GM19328 (cell line): ENCODE results near the gene SECISBP2.

ENCODE experiments used
- ATAC-seq: cut with Tn5 transposase; IDR thresholded peaks from one replicate; pipeline ENCODE4 v1.9.1; 2021; ENCODE audit warnings: mild to moderate bottlenecking, moderate library complexity; ENCODE audit not compliant: unreplicated experiment

Gene SECISBP2

DNA sequence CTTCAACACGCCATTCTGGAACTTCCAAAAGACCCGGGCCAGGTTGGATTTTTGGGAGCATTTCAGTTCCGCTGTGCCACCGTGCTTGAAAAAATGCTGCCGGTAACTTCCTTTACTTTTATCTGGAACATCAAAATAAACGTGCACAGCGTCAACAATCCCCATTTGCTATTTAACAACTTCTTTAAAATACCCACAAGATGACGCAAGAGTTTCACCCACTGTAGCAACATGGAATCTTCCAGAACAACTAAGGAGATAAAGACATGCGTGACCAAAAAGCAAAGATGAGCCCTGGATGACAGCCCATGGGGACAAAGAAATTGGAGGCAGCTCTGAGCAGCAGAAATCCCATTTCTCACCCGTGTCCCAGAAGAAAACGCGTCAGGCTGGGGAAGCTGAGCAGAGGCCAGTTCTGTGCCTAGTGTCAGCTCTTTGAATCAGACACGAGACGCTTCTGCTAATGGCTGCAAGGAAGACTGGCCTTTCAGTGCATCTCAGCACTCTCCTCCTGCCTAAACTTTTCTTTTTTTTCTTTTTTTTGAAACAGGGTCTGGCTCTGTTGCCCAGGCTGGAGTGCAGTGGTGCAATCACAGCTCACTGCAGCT is 61.3 kb downstream of the SECISBP2 start:
- ATAC-seq, result no peak

DNA sequence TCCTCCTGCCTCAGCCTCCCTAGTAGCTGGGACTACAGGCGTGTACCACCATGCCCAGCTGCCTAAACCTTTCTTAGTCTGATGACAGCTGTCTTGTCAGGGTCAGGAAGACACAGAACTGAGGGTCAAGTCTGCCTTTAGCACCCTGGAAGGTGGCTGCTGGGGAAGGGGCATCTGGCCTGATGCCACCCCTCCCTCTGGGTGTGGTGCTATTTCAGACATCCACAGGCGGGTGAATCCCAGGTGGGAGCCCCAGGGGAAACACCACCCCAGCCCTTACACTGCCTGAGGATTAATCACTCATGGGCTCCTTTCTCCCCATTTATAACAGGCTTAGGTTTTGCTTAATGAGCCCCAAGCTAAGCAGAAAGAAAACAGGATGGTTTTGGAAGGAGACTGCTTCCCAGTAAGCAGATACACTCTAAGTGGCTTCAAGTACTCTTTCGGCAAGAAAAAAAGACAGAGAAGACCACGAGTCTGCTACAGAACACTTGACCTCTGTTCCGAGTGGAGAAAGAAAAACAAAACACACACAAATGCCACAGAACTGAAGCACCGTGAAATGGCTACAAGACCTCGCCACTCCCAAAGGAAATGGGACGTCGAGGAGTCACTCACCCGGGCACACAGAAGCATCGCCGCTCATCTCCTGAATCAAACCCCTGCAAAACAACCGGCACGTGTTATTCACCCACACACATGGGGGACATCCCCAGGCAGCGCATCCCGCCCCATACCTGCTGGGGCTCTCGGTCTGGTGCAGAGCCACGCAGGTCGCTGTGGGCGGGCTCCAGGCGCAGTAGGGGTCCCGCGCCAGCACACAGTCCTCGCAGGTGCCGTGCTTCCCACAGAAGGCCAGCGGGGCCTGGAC is 62.4 kb downstream of the SECISBP2 start:
- ATAC-seq, result no peak

DNA sequence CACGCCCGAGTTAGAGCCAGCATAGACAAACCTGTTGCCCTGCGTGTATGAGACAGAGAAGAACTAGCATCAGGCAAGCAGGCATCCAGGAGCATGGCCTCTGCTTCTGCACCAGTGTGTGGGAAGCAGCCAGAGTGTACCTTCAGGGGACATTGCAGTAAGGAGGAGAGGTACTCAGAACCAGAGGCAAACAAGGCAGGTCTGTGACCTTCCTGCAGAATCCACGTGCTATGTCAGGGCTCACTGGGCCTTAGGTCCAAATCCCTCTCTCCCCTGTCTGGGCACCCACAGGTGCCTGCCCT is 63.0 kb downstream of the SECISBP2 start:
- ATAC-seq, result no peak

DNA sequence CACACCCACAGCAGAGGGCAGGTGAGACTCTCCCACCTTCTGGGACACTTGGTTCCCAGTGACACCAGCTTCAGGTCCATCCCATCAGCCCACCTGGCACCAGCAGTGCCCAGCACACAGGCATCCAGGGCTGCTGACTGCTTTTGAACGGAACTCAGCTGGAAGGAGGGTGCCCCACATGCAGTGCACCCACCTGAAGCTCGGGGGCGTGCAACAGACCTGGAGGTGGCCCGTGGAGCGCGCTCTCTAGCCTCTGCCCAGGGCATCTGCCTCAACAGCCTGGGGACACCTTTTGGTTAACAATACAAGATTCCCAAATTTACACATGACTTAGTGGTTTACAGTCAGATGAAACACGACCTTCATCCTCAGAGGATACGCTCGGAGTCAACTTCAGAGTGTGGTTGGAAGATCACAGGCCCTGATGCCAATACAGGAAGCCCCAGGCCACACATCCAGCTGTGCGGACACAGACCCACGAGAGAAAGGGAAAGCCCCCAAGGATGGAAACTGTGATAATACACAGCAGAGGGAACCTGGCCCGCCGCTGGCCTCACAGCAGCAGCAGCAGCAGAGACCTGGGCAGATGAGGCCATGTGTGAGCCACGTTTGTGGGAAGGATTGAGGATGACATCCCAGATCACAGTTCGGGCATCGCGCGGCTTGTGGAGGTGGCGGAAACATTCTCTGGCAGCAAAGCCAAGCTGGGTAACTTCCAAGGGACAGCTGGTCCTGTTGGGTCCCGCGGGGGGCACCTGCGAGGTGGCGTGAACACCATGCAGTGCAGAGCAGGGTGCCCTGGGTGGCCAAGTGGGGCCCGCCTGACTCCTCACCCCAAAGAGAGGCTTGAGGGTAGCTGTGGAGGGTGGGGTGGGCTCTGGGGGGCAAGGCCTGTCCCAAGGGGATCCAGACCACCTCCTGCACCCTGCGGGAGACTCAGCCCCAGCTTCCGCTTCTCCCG is 64.0 kb downstream of the SECISBP2 start:
- ATAC-seq, result no peak

DNA sequence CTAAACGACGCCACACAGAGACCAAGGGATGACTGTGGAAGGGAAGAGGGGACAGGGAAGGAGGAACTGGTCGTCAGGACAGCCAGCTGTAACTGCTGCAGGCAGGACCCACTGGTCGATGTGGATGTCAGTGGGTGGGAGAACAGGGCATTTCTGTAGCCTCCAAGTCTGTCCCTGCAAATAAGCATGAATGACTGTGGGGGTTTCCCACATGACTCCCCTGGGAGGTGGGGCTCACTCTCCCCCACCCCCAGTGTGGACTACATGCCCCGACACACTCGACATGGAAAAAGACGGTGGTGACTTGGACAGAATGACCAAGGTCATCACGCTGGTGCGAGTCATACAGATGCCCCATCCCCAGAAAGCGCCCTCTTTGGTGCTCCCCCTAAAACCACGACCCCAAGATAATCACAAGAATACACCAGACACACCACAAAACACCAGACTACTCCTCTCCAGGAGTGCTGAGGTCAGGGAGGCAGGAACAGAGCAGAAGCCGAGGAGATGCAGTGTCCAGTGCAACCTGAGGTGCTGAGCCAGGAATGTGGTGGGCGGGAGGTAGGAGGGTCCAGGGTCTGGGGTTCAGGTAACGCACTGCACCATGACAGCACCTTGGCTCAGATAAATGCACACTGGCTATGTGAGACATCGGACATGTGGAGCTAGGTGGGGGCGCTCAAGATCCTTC is 64.9 kb downstream of the SECISBP2 start:
- no peak for ATAC-seq

DNA sequence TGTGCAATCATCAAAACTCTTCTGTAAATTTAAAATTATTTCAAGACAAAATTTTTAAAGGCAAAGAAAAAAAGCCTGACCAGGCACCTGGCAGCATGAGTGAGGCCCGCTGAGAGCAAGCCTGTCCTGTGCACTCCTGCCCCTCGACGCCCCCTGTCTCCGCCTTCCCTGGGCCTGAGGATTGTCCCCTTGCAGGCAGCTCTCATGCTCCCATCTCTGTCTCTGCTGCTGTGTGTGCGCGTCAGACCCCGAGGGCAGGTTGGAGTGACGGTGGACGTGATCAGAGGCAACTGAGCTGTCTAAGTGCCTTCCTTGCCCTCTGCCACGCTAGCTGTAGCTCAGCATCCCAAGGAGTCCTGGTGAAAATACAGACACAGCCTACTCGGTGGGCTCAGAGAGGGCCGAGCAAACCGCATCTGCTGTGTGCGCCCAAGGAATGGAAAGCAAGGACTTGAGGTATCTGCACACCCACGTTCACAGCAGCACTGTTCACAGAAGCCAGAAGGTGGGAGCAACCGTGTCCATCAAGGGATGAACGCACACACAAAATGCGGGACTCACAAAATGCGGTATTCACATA is 65.5 kb downstream of the SECISBP2 start:
- ATAC-seq, result no peak

DNA sequence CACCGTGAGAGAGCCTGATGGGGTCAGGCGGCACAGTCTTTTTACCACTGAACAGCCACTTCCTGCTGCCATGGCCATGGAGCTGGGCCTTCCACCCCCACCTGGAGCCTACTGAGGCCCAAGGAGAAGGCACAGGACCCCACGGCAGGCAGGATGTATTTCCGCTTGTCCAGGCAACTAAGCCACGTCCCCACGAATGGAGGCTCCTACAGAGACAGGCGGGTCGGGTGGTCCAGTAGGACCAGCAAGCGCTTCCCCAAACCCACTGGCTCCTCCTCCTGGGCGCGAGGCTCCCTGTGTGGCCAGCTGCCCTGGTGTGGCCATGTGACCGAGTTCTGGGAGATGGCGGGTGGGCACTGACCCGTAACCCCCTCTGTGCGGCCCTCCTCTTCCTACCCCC is 66.5 kb downstream of the SECISBP2 start:
- ATAC-seq, result no peak

DNA sequence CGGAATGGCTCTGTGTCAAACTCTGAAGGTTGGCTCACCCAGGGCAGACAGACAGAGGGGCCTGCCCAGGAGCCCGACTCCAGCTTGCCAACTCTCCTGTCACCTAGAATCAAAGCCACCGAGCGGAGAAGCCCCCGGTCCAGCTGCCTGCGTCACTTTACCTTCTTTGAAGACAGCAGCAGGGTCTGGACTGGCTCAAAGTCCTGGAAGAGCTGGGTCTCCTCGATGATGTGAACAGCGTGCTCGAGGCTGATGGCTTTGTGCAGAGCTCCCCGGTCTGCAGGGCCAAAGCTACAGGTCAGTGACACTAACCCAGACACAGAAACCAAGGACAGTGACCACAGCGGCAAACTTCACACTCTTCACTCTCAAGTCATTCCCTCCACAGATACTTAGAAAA is 67.9 kb downstream of the SECISBP2 start:
- ATAC-seq, result no peak

DNA sequence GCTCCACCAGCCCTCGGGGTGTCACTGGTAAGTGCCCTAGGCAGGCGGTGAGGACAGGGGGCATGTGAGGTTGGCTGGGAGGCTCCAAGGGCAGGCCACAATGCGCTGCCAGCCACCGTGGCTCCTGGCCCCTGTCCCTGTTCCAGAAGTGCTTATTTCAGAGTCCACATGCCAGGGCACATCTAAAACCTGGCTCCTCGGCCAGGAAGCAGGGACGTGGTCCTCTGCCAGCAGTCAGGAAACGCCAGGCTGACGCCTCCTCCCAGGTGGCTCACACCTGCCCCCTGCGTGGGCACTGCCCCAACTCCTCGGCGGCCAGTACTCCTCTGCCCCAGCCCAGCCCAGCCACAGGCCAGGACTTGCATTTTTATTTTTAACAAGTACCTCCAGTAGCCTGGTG is 68.5 kb downstream of the SECISBP2 start:
- no peak for ATAC-seq

DNA sequence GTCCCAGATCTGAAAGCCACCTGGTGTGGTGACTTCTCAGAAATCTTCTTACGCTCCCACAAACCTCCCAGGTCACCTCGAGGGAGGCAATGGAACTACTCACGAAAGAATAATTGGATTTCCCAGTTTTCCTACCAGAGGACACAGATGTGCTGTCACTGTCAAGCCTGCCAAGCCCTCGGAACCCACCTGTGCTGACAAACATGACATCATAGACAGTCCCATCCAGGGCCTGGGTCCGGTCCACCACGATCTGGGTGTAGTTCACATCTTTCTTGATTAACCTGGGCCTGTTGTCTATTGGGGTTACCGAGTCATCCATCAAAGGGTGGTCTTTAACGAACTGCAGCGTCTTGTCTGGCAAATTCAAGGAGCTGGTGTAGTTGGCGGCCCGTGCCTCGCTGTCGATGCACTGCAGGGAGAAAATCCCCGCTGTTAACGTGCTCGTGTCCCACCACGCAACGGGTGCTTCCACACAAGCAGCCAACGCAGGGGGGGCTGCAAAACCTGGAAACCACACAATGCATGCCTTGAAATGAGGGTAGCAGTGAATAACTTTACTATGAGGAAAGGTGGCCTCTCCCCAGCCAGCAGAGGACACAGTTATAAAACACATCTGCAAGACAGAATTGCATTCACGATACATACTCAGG is 69.0 kb downstream of the SECISBP2 start:
- no peak for ATAC-seq

DNA sequence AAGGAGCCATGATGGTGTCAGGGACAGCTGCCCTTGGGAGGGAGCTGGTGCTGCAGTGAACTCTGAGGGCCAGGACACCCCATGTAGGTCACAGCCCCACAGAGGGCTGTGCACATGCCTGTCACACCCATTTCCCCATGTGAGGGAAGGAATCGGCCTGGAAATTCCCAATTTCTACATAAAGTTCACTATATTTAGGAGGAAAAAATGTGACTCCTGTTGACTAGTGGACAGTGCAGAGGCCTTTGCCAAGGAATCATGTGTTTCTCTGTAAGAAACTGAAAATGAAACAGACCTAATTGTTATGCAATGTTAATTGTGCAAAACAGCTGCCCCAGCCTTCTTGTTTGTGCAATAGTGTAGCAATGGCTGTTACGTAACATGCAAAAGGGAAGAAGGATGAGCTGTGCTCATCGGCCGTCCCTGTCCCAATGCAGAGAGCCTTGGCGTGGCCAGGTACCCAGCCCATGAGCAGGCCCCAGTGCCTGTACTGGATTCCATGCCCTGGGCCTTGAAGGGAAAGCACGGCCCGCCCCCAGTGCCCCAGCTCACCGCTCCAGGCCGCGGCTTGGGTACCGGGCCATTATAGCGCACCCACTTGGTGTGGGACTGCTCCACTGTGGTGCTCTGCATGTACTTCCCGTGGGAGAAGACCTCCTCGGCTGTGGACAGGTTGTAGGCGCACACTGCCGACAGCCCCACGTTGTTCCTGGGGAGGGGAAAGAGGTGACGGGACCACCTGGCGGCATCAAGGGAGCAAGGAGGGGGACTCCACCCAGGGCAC is 70.0 kb downstream of the SECISBP2 start:
- no peak for ATAC-seq

DNA sequence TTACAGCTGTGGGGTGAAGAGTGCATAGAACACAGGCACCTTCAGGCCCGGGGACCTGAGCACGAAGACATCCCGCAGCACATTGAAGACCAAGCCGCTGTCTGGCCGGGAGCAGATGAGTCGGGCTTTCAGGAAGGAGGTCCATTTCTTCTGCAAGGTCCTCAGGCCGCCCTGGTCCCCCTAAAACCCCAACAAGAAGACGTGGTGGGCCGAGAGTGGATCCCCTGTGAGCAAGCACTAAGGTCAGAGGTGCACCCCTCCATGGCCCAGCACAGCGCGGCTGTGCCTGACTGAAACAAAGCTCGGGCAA is 70.5 kb downstream of the SECISBP2 start:
- ATAC-seq, result no peak

DNA sequence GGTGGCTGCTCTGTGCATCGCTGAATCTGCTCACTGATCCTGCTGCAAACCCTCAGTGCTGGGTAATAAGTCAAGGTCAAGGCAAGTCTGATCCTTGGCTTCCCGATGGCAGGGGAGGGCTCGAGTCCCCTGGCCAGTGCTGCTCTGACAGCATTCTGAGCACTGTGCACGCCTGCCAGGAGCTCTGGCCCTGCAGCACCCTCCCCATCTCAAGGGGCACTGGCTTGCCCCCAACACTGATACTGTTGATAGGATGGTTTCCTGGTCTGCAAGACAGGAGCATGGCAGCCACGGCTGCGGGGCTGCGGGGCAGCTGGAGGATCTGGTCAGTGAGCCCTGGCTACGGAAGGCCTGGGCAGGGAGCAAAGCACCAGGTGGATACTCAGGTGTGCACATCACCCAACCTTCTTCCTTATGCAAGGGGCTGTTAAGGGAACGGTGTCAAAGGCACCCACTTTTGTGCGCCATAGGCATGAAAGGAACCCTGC is 71.8 kb downstream of the SECISBP2 start:
- ATAC-seq, result no peak

DNA sequence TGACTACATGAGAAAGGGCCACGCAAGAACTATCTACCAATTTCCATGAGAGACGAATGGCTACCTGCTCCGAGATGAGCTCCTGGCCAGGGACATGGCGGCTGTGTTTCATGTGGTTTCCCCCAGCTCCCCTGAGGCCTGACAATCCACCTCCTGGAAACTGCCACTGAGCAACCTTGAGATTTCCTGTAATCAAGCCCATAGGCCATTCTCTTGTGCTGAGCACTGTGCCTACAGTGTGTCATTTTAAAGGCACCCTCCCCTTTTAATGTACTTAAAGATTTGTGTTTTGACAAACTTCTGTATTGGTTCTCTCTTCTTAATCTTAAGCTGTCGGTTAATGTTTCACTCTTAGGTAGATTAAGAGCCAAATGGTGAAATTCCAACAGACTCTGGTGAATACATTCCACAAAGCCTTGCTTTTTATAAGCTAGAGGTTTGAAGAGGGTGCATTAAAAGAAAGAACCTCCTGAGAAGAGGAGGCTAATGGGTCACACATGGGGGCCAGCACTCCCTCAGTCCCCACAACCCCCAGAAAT is 72.3 kb downstream of the SECISBP2 start:
- ATAC-seq, result no peak

DNA sequence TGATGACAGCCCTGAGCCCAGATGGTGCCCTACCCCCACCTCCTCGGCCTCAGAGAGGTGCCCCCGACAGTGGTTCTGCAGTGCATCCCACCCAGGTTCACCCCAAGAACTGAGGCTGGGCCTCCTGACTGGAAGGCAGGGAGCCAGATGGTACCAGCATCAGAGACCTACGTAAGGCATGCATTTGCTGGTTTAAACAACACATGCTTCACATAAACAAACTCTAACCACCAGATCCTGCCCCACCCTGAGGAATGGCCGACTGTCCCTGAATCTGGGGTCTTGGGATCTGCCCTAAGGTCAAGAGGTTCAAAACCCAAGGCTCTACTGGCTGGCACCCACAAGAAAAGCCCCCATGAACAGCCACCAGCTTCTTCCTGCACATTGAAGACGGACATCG is 73.3 kb downstream of the SECISBP2 start:
- no peak for ATAC-seq

DNA sequence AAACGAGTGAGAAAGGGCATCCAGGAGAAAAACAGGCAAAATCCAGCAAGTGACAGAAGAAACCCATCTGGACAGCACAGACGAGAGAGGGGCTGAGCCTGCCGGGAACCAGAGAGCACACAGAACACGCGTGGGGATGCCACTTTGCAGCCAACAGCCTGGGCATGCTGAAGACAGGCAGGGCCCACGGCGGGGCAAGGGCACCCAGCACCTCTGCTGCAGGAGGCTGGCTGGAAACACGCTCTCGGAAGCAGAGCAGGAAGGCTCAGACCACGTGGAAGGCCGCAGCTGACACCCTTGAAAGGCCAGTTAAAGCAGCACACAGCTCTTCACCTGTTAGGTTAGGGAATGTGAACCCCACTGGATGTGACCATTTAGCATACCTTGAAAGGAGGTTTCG is 76.1 kb downstream of the SECISBP2 start:
- ATAC-seq, result no peak

DNA sequence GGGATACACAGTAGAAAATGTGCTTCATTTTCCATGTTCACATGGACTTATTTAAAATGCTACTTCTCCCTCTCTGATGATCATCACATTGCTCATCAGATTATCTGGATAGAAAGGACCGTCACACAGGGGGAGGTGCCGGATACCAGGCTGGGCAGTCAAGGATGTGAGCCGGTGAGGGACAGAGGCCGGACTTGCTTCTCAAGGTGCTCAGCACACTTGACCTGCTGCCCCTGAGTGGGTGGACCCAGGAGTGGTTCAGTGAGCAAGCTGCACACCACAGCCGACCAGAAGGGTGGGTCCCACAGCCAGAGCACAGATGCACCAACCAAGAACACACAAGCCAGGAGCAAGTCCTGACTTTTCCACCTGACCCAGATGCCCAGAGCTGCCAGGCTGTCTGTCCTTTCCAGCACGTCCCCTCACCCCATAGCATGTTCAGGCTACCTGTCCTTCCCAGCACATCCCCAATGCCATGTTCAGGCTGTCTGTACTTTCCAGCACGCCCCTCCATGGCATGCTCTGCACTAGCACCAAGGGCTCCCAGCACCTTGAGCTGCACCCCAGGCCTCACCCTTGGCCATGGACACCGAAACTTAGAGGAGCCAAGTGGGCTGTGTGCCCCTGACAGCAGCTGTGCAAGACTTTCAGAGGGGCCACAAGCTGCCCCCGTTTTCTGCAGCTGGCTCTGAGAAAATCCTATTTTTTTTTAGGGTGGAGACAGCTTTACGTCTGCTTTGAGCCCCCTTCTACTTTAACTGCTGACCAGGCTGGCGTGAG is 77.8 kb downstream of the SECISBP2 start:
- ATAC-seq, result no peak

DNA sequence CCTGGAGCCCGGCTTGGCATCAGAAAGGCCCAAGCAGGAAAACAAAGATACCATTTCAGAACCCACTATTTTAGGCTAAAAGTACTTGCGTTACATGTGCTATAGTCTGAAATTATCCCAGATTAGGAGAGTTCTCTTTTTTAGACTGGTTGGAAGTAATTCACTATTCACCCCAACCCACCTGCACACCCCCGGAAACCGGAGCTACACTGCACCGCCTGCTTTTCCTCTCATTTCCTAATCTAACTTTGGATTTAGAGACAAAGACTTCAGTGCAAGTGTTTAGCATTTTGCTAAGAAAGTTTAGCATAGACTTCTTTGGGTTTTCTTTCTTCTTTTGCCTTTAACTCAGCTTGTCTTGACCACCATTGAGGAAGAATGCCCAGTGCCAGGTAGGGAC is 79.2 kb downstream of the SECISBP2 start:
- no peak for ATAC-seq
